HG03064 (cell line): ENCODE measurements around the gene PLA2G4A.
"Not testable (repeated sequence)": the region's sequence is repeated elsewhere in the genome, so short reads cannot be mapped to it uniquely, and the experiment has no call there.

ENCODE experiments used
- ATAC-seq: cut with Tn5 transposase; IDR thresholded peaks from one replicate; pipeline ENCODE4 v1.9.1; 2021; ENCODE audit warnings: low read depth; ENCODE audit not compliant: unreplicated experiment

Gene PLA2G4A

DNA sequence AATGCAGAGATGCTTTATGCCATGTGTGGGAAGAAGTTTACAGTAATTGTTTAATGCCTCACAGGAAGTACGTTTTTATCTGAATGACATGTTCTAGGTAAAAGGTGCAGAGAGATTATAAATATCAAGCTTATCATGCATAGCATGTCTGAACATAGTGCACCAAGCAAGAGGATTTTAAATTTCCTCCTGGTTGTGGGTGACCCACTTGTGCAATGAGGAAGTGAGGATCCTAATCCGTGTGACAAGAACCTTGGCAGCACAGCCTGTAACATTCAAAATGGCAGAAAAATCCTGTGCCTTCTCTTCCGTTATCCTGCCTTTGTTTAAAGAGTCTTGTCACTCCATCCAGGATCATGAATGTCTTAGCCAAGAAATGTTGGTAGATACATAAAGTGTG is 75.6 kb downstream of the PLA2G4A start:
- no peak for ATAC-seq

DNA sequence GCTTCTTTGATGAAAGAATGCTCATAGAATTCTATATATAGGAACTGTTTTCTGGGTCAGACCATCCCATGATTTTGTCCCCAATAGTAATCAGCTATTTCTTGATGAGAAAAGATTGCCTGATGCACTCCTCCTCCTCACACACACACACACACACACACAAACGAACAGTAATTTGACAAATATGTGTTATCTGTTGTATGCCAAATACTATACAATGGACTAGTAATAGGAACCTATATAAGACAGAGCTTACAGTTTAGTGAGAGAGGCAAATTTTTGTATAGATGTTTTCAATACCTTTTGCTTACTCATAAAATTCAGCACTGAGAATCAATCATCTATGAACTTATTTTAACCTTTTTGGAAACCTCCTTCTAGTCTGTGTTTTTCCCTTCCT is 76.8 kb downstream of the PLA2G4A start:
- no peak for ATAC-seq

DNA sequence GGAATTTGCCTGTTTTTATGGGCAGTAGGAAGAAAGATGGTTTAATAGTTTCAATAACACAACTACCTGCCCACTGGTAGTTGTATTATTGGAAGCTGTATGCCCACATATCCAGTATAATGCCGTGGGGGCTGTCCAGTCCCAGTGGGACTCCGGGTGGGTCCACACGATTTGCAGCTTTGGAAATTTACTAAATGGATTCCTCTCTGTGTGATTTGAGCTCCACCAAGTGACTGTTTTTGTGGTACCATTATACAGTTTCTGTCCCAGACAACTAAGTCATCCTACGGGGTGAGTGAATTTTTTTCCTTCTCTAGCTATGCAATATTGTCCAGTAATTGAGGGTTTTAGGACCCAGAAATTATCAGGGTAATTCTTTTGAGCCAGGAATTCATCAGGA is 86.8 kb downstream of the PLA2G4A start:
- ATAC-seq, result no peak

GRCh38 chr1:186917106-186917786 is 88.5 kb downstream of the PLA2G4A start:
- not testable (repeated sequence) for ATAC-seq

- not testable (repeated sequence) for ATAC-seq
These were observed 92.6 kb downstream of the PLA2G4A start for GRCh38 chr1:186921386-186921785.

DNA sequence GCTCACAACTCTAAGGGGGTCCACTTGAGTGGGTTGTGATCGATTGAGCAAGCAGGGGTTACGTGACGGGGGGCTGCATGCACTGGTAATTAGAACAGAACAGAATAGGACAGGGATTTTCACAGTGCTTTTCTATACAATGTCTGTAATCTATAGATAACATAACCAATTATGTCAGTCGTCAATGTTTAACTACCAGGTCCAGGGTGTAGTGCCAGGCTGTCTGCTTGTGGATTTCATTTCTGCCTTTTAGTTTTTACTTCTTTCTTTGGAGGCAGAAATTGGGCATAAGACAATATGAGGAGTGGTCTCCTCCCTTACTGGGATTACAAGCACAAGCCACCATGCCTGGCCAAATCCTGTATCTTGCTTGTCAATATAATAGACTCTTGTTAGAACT is 94.1 kb downstream of the PLA2G4A start:
- ATAC-seq, result not testable (repeated sequence)

- no peak for ATAC-seq
These were observed 94.7 kb downstream of the PLA2G4A start for GRCh38 chr1:186923486-186923885.

GRCh38 chr1:186925881-186926669 is 97.3 kb downstream of the PLA2G4A start:
- no peak for ATAC-seq

- ATAC-seq, result no peak
These were observed 99.1 kb downstream of the PLA2G4A start for GRCh38 chr1:186927884-186928283.

DNA sequence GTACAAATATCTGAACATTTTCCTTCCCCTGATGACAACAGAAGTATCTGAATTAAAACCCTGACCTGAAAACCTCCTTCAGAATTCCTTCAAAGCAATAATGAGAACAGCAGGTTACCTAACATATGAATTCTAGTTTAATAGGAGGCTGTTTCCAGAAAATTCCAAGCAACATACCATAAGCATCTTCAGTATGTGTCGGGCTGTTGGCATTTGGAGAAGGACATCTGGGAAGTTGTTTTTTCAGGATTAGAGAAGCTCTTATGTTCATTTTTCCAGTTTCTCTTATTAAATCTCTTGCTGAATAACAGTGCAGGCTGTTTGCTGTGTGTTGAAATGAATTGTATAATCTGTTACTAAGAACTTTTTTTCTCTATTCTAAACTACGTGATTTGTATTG is 101.5 kb downstream of the PLA2G4A start:
- ATAC-seq, result no peak

- no peak for ATAC-seq
These were observed 108.4 kb downstream of the PLA2G4A start for GRCh38 chr1:186937016-186937670.

- ATAC-seq, result no peak
These were observed 115.3 kb downstream of the PLA2G4A start for GRCh38 chr1:186943891-186944686.

DNA sequence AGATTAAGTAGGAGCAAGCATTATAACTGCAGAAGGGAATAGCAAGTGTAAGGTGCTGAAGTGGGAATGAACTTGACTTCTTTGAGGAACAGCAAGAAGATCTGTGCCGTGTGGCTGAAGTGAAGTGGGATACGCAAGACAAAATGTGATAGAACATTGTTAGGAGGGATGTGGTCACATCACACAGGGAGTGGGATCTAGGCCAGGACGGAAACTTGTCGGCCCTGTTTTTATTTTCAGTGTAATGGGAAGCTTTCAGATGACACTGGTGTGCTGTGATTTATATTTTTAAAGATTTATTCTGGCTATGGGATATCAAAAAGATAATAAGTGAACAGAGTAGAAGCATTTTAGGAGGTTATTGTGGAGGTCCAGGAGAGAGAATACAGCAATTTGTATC is 116.4 kb downstream of the PLA2G4A start:
- no peak for ATAC-seq

DNA sequence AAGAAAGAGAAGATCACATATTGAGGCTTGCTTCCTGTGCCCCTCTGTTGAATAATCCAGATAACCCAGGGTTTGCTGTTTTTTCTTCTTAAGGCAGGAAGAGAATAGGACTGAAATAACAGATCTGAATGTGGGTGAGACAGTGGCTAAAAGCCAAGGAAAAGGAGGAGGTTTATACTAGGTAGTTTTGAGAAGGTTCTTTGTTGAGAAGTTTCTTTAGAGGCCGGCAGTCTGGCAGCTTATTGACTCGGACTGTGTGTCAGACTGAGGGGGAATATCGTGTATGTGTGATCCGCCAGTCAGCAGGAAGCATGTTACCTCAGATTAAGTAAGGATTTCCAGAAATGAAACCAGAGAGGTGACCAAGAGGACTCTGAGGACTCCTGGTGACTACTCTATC is 119.8 kb downstream of the PLA2G4A start:
- ATAC-seq, result no peak

DNA sequence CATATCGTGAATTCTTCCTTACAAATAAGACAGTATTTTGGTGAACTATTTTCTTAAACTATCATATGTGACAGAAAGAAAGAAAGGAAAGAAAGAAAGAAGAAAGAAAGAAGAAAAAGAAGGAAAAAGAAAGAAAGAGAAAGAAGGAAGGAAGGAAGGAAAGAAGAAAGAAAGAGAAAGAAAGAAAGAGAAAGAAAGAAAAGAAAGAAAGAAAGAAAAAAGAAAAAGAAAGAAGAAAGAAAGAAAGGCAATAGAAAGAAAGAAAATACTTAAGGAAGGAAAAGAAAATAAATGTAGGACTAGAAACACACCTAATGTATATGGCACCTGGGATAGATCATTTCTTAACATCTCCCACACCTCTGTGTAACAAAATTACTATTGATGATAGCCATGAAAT is 120.4 kb downstream of the PLA2G4A start:
- ATAC-seq, result no peak

DNA sequence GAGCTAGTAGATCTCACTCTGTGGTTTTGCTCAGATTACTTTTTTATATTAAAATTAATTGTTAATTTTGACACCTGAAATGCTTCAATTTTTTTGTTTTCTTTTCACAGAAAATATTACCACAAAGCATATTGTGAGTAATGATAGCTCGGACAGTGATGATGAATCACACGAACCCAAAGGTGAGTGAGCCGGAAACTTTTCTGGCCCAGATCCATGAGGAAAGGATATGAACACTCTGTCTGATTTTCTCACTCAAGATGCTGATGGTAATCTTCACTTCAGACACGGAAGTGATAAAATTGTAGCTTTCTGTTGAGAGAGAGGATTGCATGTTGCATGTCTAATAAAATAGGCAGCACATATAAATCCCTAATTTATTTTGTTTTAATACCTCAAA is 121.8 kb downstream of the PLA2G4A start:
- no peak for ATAC-seq

- no peak for ATAC-seq
These were observed 125.1 kb downstream of the PLA2G4A start for GRCh38 chr1:186953876-186954275.

DNA sequence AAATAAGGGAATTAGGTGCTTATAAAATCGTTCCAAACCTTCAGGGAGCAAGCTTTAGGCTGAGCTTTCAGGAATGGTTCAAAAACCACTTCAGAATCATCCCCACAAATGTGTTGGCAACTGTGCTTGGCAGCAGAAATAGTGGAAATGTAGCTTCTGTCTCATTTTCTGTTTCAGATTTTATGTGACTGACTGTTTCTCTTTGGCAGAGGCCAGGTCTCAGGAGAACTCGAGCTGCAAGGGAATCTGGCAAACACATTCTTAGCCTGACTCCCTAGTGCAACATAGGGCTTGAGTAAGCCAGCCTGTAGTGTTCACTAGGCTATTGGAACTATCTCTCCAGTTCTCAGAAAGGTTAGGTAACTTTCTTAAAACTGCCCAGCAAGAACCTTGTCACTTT is 128.6 kb downstream of the PLA2G4A start:
- no peak for ATAC-seq

DNA sequence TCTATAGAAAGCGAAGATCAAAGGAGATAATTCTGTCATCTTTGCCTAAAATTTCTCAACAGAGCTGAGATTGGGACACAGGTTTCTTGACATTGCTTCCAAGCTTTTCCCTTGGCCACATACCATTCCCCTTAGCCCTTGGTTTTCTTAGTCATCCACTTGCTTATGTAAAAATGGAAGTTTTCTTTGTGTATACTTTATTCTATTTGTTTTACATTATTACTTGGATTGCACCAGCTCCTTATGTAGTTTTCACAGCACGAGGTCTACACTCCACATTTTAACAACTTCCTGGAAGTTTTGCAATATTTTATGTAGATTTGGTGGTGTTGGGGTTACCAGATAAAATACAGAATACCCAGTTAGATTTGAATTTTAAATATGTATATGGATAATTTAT is 129.8 kb downstream of the PLA2G4A start:
- ATAC-seq, result no peak

DNA sequence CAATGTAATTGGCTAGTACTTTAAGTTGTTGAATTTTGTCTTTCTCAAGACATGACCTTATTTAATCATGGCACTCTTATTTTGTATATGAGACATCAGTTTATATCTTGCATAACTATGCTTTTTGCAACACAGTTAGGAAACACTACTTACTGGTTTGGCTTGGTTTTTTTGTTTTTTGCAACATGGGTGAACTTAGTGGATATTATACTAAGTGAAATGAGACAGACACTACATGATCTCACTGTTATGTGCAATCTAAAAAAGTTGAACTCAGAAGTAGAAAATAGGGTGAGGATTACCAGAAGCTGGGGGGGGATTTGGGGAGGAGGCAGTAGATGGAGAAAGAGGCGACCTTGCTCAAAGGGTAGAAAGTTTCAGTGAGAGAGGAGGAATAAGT is 132.1 kb downstream of the PLA2G4A start:
- ATAC-seq, result no peak

GRCh38 chr1:186965847-186966246 is 137.1 kb downstream of the PLA2G4A start:
- no peak for ATAC-seq
